GM18868 (cell line): ENCODE measurements around the gene CREB3.

ENCODE experiments used
- ATAC-seq: cut with Tn5 transposase; IDR thresholded peaks from one replicate; pipeline ENCODE4 v1.9.1; 2021; ENCODE audit warnings: mild to moderate bottlenecking, moderate library complexity; ENCODE audit not compliant: unreplicated experiment

Gene CREB3

GRCh38 chr9:35725362-35725761 is 7.1 kb upstream of the CREB3 start:
- ATAC-seq, result no peak

GRCh38 chr9:35726931-35727330 is 5.5 kb upstream of the CREB3 start:
- ATAC-seq, result peak; percentile 44

GRCh38 chr9:35727676-35728040 is 4.8 kb upstream of the CREB3 start:
- ATAC-seq, result no peak

GRCh38 chr9:35728041-35728971 is 4.2 kb upstream of the CREB3 start:
- no peak for ATAC-seq

- no peak for ATAC-seq
Observed at GRCh38 chr9:35729101-35729500, 3.4 kb upstream of the CREB3 start.

GRCh38 chr9:35729700-35730485 is 2.6 kb upstream of the CREB3 start:
- ATAC-seq, result no peak

GRCh38 chr9:35730486-35730854 is 2.0 kb upstream of the CREB3 start:
- no peak for ATAC-seq

GRCh38 chr9:35731415-35732184 is 866 bp upstream of the CREB3 start:
- ATAC-seq, result no peak

- no peak for ATAC-seq
Observed at GRCh38 chr9:35732800-35733541, 505 bp downstream of the CREB3 start.

GRCh38 chr9:35734096-35734495 is 1.6 kb downstream of the CREB3 start:
- ATAC-seq, result no peak

GRCh38 chr9:35736201-35736633 is 3.8 kb downstream of the CREB3 start:
- no peak for ATAC-seq

- ATAC-seq, result no peak
Observed at GRCh38 chr9:35737143-35737542, 4.7 kb downstream of the CREB3 start.

- ATAC-seq, result no peak
Observed at GRCh38 chr9:35738186-35738585, 5.7 kb downstream of the CREB3 start.

- no peak for ATAC-seq
Observed at GRCh38 chr9:35738924-35739323, 6.5 kb downstream of the CREB3 start.

GRCh38 chr9:35740243-35740642 is 7.8 kb downstream of the CREB3 start:
- ATAC-seq, result no peak

- no peak for ATAC-seq
Observed at GRCh38 chr9:35741740-35742139, 9.3 kb downstream of the CREB3 start.

- no peak for ATAC-seq
Observed at GRCh38 chr9:35743452-35743851, 11.0 kb downstream of the CREB3 start.

GRCh38 chr9:35743880-35744518 is 11.5 kb downstream of the CREB3 start:
- no peak for ATAC-seq

- ATAC-seq, result no peak
Observed at GRCh38 chr9:35745569-35745968, 13.1 kb downstream of the CREB3 start.

- no peak for ATAC-seq
Observed at GRCh38 chr9:35746583-35746982, 14.1 kb downstream of the CREB3 start.
